GM19395 (cell line): Measurements from ENCODE around the gene ARAP1.
A peak's percentile ranks its signal among the peaks of the same experiment; 100 is the strongest.
"Not testable (repeated sequence)": the region's sequence is repeated elsewhere in the genome, so short reads cannot be mapped to it uniquely, and the experiment has no call there.

Experiments
- ATAC-seq: cut with Tn5 transposase; IDR thresholded peaks from one replicate; pipeline ENCODE4 v1.9.1; 2021; ENCODE audit warnings: mild to moderate bottlenecking, moderate library complexity; ENCODE audit not compliant: unreplicated experiment

The ARAP1 gene

DNA sequence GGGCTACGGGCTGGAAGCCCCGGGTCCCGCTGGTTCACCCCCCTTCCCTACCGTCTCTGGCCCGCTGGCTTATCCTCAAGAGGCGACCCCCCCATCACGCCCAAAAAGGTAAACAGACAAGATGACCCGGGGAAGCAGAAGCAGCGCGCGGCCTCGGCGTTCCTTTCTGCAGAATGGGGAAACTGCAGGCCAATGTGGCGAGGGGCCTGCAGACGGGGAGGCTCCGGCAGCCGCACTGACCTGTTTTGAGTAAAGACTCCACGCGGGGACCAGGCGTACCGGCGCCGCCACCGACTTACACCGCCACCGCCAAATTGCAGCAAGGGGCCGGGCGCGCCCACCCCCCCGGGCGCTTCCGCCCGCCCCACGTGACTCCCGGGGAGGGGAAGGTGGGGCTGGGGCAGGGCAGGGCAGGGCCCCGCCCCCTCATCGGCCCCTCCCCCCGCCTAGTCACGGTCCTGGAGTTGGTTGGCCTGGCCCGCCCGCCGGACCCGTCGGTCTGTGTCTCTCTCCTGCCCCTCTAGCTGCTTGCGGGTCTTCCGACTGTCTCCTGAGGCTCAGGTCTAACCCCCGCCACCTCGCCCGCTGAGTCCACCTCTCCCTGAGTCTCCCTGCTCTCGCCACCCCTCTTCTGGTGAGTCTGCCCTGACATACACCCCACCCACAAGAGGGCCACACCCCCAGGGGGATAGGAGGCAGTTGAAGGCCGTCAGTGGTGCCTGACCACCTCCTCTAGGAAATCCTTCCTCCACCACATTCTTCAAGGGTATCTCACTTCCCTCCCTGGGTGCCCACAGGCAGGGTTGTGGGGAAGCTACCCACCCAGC is at the start of gene ARAP1:
TSS of gene ARAP1 (minus strand) at position 321 of the 827 bp plus-strand sequence. CDS start 25,280 bp downstream, outside the sequence.
- peak; percentile 72 for ATAC-seq

DNA sequence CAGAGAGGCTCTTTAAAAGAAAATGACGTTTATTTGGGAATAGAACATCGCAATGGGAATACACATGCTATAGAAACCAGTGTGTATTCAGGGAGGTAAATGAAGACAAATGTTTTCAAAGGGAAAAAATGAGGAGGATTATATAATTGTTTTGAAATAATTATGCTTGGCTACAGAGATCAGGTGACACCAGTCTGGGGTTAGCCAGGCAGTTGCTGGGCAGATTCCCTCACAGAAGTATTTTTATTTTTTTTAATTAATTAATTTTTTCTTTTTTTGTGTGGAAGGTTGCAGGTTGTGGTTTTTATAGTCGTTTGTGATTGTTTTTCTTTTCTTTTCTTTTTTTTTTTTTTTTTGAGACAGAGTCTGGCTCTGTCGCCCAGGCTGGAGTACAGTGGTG is 47.2 kb upstream of the ARAP1 start:
- no peak for ATAC-seq

DNA sequence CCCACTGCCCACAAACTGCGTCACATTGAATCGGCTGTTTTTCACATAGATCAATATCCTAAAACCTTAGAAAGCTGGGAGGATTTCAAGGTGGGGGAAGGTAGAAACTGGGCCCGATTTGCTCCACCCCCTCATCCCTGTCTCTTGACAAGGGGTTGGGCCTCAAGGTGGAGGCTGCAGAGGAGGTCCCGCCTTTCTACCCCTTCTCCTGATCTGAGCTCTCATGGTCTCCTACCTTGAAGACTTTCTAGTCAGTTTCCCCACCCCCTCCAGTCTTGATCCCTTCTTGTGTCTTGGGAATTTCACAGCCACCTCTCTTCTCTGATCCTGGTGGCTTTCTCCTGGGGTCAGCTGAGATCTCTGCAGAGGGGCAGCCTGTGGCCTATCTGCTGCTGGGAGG is 46.2 kb upstream of the ARAP1 start:
- no peak for ATAC-seq

DNA sequence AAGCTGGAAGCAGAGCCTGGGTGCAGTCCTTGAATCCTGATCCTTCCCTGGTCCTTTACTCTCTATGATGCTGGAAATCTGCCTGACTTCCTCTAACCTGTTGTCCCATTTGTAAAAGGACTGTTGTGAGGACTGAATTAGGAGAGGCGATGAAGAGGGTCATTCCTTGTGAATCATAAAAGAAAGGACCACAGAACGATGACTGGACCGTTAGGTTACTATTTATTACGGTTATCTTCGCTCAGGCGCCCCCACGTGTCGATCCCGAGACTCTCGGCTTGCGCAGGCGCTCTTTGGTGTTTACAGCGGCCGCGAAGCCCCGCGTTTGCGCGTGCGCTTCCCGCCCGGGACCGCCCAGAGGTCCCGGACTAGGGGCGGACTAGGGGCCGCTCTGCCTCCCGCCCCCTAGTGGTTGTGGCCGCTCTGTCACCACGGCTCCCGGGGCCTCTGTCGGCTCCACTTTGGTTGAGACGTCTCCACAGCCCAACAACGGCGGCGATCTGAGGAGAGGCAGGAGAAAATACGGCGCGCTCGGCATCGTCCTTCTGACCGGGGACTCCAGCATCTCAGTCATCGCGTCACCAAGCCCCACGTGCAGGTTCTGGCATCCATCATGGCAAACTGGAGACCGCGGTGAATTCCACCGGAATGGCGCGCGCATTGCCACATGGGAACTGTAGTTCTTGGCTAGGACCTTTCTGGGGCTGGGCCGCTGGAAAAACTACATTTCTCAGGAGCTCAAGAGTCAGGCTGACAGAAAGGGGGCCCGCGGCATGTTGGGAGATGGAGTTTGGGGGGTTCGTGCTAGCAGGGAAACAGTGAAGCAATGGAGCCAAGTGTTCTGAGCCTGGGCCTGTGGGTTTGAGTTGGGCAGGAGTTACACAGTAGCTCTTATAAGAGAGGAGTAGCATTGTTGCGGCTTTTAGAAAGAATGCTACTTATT is 41.5 kb upstream of the ARAP1 start, which contains the start of gene STARD10:
TSS of gene STARD10 (minus strand) at position 623 of the 943 bp plus-strand sequence. CDS start 12,866 bp downstream, outside the sequence.
- ATAC-seq = peak; percentile 84

DNA sequence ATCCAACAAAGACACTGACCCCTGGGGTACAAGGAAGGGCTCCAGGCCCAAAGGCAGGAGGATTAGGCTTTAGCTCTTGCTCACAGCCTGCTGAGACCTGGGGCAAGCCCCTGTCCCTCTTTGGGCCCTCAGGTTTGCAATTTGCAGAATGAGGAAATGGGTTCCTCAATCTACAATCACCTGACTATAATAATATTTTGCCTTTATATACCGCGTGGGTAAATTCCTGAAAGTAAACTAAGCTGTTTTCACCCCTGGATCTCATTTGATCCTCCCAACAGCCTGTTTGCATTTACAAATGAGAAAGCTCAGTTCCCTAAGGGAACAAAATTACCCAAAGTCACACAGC is 40.8 kb upstream of the ARAP1 start:
- no peak for ATAC-seq

DNA sequence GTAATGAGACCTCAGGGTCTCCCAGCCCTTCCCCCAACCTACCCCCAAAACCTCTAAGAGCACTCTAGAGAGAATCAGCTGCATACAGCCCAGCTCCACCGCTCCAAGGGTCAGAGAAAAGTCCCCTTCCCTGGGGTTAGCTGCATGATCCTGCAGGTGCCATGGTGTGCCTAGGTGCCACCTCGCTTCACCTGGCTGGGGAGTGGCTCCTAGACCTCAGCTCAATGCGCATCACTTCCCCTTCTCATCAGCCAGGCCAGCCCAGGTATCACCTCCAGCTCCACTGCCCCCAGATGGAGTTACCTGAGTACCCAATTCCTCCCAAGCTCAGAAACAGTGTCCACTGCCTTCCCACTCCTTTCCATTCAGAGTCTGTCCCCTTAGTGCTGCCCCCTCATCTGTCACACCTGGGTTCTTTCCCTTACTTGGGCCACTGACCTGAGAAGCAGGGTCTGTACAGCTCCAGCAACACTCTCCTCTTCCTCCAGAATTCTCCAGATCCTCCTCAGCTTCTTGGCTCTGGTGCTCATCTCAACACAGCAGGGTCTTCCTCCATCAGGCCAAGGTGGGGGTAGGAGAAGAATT is 40.3 kb upstream of the ARAP1 start:
- no peak for ATAC-seq

DNA sequence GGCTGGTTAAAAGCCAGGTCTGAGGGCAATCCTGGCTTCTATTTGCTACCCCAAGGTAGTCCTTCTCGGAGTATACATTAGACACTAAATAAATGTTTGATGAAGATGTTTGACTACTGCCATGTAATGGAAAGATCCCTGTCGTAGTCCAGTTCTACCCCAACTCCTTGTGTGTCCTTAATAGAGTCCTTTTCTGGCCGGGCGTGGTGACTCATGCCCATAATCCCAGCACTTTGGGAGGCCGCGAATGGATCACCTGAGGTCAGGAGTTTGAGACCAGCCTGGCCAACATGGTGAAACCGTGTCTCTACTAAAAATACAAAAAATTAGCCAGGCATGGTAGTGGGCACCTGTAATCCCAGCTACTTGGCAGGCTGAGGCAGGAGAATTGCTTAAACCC is 39.0 kb upstream of the ARAP1 start:
- ATAC-seq = not testable (repeated sequence)

DNA sequence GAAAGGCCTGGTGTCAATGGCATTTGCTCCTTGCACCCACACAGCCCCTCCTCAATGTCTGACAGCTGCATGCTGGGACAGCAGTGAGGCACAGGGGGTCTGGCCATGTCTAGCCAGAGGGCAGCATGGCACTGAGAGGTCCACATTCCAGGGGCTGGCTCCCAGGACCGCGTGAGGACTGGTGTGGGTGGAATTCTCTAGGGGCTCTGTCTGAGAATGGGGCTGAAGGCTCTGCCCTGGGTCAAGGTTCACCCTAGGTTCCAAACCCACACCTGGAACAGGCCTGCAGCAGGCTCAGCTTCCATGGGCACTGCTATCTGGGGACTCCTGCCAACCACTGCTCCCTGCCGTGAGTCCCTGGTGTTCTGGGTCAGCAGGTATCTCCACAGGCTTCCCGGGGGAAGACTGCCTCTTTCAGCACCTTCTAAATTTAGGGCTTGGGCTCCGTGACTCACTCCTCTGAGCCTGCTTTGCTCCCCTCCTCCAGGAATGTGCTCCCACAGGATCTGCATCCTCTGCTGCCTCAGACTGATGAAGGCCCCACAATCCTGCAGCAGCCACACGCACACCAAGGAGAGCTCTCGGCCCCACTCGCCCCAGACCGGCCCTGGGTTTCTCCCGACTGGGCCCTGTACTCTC is 37.4 kb upstream of the ARAP1 start:
- ATAC-seq = no peak

DNA sequence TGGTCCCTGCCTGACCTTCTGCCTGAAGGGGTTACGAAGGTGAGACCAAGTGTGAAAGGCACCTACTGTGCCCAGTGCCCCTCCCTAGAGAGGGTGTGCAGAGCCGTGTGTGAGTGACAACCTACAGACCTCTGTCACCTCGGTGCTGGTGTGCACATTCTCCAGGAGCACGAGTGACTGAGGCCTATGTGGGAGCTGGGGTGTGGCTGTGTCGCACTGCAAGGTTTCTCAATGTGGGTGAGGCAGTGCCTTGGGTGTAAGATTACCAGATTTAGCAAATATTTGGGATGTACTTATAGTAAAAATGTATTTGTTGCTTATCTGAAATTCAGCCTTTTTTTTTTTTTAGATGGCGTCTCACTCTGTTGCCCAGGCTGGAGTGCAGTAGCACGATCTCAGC is 36.0 kb upstream of the ARAP1 start:
- ATAC-seq = no peak

DNA sequence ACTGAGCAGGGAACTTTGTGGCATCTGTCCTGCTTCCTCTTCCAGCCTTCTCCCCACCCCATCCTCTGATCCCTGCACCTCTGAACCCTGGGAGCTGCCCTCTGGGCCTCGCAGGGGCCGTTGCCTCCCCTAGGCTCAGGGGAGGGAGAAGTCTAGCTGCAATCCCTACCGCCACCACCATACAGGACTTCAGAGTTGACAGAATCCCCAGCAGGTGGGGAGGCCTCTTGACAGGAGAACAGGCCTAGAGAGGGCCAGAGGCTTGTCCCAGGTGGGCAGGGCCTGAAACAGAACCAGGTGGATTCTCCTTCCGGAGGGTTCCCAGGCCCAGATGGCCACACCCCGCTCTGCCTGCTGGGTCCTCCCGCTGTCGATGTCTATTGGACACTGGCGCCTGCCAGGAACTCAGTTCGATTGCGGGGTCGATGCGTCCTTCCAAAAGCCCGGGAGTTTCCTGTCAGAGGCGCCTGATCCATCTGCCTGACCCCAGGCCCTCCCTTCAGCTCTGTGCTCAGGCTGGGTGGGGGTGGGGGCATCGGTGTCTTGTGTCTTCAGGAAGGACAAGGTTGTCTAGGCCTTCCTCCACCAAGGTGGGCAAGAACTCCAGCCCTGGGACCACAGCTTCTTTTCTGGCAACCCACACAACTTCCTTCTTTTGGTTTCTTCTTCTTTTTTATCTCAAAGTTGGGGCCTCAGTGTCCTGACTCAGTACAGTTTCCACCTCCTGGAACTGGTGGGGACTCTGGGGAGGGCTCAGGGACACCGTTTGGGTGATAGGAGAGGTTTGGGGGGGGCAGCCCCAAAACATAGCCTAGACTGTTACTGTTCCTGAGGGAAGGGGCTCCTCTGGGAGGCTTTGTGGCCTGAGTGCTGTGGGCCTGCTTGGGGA is 35.3 kb upstream of the ARAP1 start:
- ATAC-seq = no peak

DNA sequence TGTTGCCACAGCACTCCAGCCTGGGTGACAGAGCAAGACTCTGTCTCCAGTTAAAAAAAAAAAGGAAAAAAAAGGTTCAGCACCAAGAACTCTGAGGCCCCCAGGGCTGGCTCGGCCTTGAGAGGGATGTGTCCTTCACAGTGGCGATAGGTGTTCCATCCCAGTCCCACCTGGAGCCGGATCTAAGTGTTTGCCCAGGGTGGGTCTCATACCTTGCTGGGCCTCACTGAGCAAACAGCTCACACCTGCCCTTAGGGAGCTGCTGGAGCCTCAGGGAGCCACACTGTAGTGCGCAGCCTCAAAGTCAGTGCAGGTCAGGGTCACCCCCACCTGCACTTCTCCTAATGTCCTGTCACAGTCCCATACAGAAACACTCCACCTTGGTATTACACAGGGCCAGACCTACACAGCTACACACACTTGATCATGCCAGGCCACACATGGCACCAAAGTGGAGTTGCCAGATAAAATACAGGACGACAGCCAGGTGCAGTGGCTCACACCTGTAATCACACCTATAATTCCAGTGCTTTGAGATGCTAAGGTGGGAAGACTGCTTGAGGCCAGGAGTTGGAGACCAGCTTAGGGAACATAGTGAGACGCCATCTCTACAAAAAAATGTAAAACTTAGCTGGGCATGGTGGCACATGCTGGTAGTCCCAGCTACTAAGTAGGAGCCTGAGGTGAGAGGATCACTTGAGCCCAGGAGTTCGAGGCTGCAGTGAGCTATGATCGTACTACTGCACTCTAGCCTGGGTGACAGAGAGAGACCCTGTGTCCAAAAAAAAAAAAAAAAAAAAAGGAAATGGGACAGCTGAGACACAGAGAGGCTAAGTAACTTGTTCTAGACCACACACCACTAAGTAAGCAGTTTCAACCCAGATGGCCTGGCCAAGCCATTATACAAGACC is 34.4 kb upstream of the ARAP1 start:
- no peak for ATAC-seq

DNA sequence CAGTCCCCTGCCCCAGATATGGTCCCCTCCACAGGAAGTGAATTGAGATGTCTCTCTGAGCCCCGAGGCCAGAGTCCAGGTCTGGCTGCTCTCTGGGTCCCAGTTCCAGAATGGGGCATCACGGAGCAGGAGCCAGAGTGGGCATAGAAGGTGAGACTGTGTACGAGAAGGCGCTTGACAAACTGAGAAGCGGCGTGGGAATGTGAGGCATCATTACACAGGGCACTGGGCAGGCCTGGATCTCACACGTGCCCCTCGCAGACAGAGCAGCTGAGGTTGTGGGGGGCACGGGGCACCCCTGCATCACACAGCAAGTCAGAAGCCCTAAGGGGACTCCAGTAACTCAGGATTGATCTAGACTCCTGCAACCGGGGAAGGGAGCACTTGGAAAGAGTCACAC is 32.5 kb upstream of the ARAP1 start:
- no peak for ATAC-seq

DNA sequence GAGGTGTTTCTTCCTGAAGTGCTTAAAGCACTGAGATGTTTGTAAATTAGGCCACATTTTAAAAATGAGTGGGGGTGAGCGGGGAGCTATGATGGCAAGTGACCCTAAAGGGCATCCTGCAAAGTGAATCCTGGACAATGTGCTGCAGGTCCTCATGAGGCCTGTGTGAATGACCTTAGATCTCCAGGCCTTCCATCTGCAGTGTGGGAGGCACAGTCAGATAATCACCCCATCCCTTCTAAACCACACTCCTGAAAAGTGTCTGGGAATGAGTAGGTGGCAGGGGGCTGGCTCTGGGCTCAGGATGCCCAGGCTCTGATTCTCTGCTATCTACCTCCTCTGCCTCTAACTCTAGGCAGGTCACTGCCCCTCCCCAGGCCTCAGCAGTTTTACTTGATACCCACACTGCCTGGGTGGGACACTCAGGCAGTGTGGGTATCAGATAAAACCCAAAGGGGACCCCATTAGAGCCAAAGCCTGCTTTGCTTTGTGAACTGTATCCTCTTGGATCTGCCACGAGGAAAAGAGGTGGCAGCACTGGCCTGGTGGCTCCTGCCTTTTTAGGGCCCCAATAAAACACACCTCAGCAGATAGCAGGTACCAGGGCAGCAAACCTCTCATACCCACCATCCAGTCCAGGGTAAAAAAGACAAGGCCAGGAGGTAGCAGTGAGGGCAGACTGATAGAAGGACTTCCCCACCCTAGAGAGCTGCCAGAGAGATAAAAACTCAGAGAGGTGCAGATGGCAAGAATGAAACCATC is 31.1 kb upstream of the ARAP1 start:
- ATAC-seq = no peak

DNA sequence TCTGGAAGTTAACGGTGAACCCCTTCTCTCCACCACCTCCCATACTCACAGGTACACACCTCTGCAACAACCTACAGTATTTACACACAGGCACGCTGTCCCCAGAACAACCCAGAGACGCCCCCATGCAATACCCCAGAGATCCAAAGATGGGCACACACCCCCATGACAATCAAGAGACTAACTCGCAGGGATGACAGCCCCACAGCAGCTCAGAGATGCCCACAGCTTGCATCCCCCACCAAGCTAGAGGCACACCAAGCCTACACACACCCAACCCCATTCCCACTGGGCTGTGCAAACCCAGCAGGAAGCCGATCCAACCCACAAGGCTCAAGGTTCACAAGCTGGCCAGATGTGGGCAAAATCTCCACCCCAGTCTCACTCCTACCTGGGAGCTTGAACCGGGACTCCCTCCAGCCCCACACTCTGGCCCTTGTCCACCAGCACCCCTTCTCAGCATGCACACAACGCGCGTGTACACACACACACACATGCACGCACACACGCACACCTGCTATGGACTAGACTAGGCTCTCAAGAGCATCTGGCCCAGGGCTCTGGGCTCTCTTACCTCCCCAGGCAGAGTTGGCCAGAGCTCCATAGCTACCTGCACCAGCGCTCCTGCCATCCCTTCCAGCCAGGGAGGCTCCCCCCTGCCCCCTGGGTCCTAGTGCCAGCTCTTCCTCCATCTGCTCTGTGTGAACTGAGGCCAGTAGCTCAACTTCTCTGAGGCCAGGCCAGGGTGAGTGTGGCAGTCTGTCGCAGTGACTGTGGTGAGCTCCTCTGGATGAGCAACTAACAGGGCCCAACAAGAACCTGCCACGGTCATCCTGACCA is 30.1 kb upstream of the ARAP1 start:
- no peak for ATAC-seq

DNA sequence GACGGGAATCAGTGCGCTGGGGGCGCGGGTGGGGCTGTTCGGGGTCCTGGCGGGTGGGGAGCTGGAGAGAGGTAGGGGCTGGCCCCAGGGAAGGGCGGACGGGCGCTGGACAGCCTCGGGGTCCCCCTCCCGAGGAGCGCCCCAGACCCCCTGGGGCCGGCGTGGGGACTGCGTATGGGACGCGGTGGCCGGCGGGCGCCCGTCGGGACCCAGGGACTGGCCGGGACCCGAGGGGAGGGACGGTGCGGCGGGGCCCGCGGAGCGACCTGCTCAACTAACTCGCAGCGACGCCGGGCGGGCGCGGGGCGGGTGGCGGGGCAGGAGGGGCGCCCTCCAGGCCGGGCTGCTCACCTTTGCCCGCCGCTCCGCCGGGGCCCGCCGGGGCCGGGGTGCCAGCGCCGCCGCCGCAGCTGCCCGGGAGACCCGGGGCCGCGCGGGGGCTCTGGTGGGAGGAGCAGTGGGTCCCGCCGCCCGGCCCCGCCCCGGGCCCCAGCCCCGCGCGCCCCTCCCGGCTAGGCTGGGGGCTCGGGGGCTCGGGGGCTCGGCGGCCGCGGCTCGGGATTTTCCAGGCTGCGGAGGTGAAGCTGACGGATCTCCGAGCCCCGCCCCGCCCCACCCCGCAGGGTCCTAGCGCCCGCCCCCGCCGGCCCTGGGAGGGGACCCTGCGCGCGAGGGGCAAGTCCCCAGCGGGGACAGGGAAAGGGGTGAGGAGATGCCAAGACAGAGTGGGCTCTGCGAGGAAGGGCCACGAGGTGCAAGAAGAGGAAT is 29.3 kb upstream of the ARAP1 start:
- no peak for ATAC-seq

DNA sequence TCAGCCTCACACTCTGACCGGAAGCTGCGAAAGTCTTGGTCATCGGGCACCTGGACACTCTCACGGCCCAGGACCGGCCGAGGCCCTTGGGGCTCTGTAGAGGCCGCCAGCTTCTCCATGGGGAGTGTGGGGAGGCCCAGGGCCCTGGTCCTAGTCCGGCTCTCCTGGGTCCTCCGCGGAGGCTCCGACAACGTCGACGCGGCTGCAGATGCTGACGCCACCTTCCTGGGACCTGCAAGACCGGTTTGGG is 28.8 kb upstream of the ARAP1 start:
- no peak for ATAC-seq
